GM21447 (cell line): ENCODE results near the gene UNC13C.

Experiments
- ATAC-seq: cut with Tn5 transposase; IDR thresholded peaks from one replicate; pipeline ENCODE4 v1.9.1; 2021; ENCODE audit not compliant: unreplicated experiment

UNC13C gene

DNA sequence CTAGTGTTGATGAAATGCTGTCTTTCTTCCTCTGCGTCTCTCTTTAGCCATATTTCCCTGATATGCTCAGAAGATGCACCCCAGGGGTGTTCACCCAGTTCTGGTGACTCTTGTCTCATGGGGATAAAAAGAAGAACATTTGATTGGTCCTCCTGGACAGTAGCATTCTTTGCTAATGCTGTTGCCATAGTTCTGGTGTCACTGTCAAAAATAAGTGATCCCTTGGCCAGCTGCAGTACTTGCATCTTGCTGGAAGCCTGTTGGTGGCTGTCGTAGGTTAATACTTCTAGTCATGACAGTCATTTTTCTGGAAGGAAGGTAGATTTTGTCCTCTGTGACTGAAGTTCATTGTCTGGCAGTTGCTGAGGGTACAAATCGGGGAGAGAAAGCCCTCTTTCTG is 124.5 kb downstream of the UNC13C start:
- no peak for ATAC-seq

DNA sequence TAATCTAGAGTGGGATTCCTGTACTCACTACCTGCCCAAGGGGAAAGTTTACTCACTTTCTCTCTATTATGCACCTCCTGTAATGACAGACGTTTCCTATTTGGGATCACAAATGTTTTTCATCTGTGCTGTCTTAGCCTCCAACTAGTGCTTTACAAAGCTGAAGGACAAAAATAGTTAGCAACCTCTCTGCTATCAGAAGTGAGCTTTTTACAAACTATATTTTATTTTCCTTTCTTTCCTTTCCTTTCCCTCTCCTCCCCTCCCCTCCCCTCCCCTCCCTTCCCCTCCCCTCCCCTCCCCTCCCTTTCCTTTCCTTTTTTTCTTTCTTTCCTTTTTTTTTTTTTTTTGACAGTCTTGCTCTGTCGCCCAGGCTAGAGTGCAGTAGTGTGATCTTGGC is 130.8 kb downstream of the UNC13C start:
- no peak for ATAC-seq

- no peak for ATAC-seq
These were observed 140.8 kb downstream of the UNC13C start for GRCh38 chr15:54119051-54119450.

DNA sequence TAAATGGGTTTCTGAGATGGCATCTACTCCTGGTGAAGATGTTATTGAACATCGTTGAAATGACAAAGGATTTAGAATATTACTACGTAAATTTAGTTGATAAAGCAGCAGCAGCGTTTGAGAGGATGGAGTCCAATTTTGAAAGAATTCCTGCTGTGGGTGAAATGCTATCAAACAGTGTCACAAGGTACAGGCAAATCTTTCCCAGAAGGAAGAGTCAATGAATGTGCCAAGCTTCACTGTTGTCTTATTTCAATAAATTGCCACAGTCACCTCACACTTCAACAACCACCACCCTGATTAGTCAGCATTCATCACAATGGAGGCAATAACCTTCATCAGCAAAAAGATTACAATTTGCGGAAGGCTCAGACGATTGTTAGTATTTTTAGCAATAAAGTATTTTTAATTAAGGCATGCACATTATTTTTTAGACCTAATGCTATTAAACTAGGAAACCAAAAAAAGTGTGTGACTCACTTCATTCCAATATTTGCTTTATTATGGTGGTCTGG is 142.8 kb downstream of the UNC13C start:
- no peak for ATAC-seq

GRCh38 chr15:54127574-54127973 is 149.3 kb downstream of the UNC13C start:
- ATAC-seq, result no peak

- ATAC-seq, result no peak
These were observed 153.2 kb downstream of the UNC13C start for GRCh38 chr15:54131410-54131809.

DNA sequence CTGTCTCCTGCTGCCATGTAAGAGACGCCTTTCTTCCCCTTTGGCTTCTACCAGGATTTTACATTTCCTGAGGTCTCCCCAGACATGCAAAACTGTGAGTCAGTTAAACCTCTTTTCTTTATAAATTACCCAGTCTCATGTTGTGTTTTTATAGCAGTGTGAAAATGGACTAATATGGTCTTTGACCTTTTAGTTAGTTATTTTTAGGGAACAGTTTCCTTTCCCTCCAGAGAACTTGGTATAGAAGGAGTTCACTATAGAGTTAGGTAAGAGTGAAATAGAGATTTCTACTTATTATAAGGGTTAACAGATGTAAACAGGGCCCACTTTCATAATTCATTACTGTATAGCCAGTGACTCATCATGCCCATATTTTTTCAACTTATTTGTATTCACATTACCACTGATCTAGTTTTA is 170.9 kb downstream of the UNC13C start:
- no peak for ATAC-seq

- ATAC-seq, result no peak
These were observed 172.0 kb downstream of the UNC13C start for GRCh38 chr15:54150255-54150654.

DNA sequence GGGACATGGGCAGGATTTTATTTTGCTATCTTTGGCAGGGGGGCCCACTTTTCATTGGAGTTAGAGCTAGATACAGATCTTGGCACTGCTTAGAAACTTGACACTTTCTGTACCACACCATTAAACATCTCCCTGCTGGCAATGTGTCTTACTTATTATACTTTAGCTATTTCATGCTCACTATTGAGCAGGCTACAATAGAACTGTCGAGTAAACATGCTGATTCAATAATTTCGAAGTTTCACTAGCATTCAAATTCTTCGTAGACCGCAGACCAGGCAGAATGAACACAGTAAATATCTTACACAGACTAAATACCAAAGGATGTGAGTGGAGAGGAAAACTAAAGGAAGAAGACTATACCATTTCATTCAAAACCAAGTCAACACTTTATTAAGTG is 180.8 kb downstream of the UNC13C start:
- no peak for ATAC-seq

GRCh38 chr15:54187325-54187724 is 209.1 kb downstream of the UNC13C start:
- ATAC-seq, result no peak

DNA sequence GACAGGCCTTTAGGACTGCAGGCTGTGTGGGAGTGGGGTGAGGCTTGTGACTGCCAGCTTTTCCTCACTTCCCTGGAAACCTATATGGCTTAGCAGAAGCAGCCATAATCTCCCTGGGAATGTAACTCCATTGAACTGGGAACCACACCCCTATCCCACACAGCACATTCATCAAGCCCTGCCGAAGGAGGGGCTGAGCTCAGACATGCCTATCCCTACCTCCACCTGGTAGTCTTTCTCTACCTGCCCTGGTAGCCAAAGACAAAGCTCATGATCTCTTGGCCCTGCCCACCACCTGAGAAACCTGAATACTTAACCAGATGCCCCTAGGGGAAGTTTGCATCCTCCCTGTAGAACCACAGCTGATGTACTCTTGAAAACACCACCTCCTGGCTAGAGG is 219.8 kb downstream of the UNC13C start:
- no peak for ATAC-seq

GRCh38 chr15:54206586-54207321 is 228.5 kb downstream of the UNC13C start:
- ATAC-seq, result no peak

DNA sequence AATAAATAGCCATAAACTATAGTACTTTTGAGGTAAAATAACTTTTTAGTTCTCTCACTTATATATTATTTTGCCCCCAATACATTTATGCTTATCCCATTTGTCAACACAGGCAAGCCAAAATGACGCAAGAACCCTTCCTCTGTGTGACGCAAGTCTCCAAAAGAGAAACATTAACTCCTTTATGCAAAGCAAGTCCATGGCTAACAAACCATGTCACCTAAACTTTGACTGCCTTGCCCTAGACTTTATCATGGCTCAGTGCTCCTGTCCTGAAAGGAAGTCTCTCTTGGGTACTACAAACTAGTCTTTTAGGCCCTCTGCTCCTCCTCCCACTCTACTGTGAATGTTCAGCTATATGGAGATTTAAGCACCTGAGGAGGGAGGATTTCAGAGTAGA is 230.5 kb downstream of the UNC13C start:
- ATAC-seq, result no peak

DNA sequence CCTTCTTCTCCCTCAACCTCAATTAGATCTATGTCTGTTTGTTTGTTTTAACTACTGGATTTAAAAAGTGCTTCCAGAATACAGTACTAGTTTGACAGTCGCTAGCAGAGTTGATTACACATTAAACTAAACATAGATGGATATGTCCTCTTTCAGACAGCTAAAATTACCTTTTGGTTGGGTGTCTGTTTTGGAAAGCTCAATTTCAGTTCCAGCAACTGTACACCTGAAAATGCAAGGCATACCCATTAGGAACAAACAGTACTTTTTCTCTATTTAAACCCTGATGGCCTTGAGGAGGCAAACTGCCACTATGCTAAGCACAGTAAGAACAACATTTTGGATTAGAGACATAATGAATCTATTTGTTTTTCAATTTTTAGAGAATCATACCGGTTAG is 234.4 kb downstream of the UNC13C start:
- no peak for ATAC-seq

GRCh38 chr15:54226455-54226854 is 248.2 kb downstream of the UNC13C start:
- no peak for ATAC-seq

DNA sequence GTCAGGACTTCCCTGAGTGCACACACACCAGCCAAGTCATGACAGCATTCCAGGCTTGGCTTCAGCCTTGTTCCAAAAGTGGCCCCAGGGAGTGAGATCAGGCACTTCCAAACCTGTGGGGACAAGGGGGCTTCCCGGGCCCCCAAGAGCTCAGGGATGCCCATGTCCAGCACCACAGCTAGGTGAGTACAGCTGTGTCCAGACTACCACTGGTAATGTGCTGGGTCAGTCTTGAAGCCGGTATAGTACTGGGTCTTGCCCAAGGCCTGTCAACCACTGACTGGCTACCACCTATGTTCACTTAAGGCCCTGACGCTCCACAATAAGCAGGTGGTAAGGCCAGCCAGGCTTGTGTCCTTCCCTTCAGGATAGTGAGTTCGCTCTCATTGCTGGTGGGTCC is 249.3 kb downstream of the UNC13C start:
- ATAC-seq, result no peak

DNA sequence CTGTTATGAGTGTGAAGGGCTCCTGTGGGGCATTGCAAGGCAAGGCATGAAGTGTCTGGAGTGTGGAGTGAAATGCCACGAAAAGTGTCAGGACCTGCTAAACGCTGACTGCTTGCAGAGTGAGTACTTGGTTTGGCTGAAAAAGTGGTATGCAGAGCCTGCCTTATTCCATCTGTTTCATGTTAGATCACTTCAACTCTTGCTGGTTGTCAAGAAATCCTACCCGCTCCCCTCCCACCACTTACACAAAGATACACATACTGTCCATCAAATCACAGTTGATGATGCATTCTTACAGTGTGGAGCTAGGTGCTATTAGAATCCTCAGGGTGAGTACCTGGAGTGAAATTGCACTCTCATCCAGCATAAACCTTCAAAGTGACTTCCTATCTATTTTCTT is 272.1 kb downstream of the UNC13C start:
- no peak for ATAC-seq

GRCh38 chr15:54256190-54256589 is 277.9 kb downstream of the UNC13C start:
- no peak for ATAC-seq

DNA sequence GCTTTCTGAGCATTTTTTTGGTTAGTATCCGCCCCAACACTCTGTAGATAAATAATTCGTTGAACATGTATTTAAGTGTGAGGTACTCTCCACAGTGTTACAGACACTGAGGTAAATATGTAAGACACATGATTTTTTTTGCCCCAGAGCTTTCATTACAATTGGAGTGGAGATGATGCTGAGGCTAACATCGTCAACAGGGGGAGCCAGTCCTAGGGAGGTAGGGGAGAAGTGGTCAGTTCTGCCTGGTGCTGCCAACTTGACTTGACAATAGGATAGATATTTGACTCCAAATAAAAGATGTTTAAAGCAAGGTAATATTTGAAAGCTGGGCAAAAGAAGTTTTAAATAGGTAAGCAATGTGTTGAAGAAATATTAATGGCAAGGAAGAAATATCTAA is 295.7 kb downstream of the UNC13C start:
- ATAC-seq, result no peak

DNA sequence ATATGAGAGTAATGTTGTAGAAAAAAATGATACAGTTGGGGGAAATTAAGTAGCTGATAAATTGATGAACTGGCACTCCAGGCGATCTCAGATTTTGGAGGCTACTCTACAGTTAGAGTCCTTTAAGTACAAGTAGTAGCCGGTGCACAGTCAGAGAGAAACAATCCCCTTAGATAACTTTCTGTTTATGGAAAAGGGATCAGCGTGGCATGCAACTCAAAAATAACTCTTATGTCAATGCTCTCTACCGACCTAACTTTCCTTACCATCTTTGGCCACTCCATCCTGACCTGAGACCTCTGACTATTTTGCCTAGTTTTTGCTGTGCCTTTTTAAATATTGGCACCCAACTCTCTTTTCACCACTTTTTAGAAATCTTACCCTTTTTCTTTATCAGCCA is 299.6 kb downstream of the UNC13C start:
- ATAC-seq, result no peak

DNA sequence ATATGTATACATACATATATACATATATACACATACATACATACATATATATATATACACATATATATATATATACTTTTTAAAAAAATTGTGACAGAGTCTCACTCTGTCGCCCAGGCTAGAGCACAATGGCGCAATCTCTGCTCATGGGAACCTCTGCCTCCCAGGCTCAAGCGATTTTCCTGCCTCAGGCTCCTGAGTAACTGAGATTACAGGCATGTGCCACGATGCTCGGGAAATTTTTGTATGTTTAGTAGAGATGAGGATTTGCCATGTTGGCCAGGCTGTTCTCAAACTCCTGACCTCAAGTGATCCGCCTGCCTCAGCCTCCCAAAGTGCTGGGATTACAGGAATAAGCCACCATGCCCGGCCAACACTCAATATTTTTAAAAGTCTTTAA is 302.5 kb downstream of the UNC13C start:
- no peak for ATAC-seq

GRCh38 chr15:54282228-54282836 is 304.1 kb downstream of the UNC13C start:
- ATAC-seq, result no peak

DNA sequence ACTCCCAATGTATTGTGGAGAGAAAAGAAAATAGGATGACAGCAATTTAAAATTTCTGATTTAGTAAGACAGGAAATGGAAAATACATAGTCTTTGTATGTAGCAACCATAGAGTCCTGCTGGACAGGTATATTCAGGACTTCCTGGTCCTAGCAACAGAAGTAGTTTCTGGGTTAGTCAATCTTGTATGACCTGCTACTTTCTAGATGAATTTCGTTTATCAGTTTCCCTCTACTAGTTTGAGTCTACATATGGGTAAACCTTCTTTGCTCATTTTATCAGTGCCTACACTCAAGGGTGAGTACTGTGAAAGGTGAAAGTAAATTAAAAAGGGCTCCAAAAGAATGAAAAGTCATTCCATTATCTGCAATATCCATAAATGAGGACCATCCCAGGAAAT is 309.8 kb downstream of the UNC13C start:
- no peak for ATAC-seq
